Measurements from ENCODE around the gene INAVA. TPM values are rescaled to one million over a fixed set of nuclear protein-coding genes. Genes with fewer than 3 reads are reported as not detected.
A peak's percentile ranks its signal among the peaks of the same experiment; 100 is the strongest.

The INAVA gene
- total RNA-seq, 1 donor from 2014 or later = 191 TPM

- TF ChIP-seq CTCF (conservative IDR thresholded peaks at IDR 0.05; ENCODE audit: low read depth, low read length) = peak; percentile 41
Observed at GRCh38 chr1:200916152-200916551, 21.5 kb downstream of the INAVA start.

GRCh38 chr1:200916681-200917080, 22.0 kb downstream of the INAVA start:
- no peak overlapping the region for H3K4me3 ChIP-seq (ENCODE audit: low read depth, low read length)
- TF ChIP-seq CTCF (conservative IDR thresholded peaks at IDR 0.05; ENCODE audit: low read depth, low read length) = no peak
- no peak for DNase-seq (ENCODE audit: low read depth)

More at GRCh38 chr1:200916152-200916551, 21.5 kb downstream of the INAVA start:
- H3K4me3 ChIP-seq (ENCODE audit: low read depth, low read length) = no peak overlapping the region
- DNase-seq (ENCODE audit: low read depth) = no peak

- TF ChIP-seq CTCF (conservative IDR thresholded peaks at IDR 0.05; ENCODE audit: low read depth, low read length) = no peak
- no peak for DNase-seq (ENCODE audit: low read depth)
Observed at GRCh38 chr1:200917291-200917817, 22.7 kb downstream of the INAVA start.

GRCh38 chr1:200918006-200918405, 23.3 kb downstream of the INAVA start:
- no peak overlapping the region for H3K4me3 ChIP-seq (ENCODE audit: low read depth, low read length)
- no peak for DNase-seq (ENCODE audit: low read depth)
- TF ChIP-seq CTCF (conservative IDR thresholded peaks at IDR 0.05; ENCODE audit: low read depth, low read length) = no peak

More at GRCh38 chr1:200917291-200917817, 22.7 kb downstream of the INAVA start:
- no peak overlapping the region for H3K4me3 ChIP-seq (ENCODE audit: low read depth, low read length)

- H3K4me3 ChIP-seq (ENCODE audit: low read depth, low read length) = no peak overlapping the region
- DNase-seq (ENCODE audit: low read depth) = no peak
- TF ChIP-seq CTCF (conservative IDR thresholded peaks at IDR 0.05; ENCODE audit: low read depth, low read length) = no peak
Observed at GRCh38 chr1:200919386-200919785, 24.7 kb downstream of the INAVA start.

- TF ChIP-seq CTCF (conservative IDR thresholded peaks at IDR 0.05; ENCODE audit: low read depth, low read length) = no peak
- H3K4me3 ChIP-seq (ENCODE audit: low read depth, low read length) = no peak overlapping the region
- DNase-seq (ENCODE audit: low read depth) = no peak
Observed at GRCh38 chr1:200921571-200922110, 26.9 kb downstream of the INAVA start.

- no peak overlapping the region for H3K4me3 ChIP-seq (ENCODE audit: low read depth, low read length)
- DNase-seq (ENCODE audit: low read depth) = no peak
- TF ChIP-seq CTCF (conservative IDR thresholded peaks at IDR 0.05; ENCODE audit: low read depth, low read length) = no peak
Observed at GRCh38 chr1:200922406-200922805, 27.7 kb downstream of the INAVA start.

Measured in epithelial cell of proximal tubule (primary cell).